Measurements from ENCODE around the gene SEL1L3. TPM values are rescaled to one million over a fixed set of nuclear protein-coding genes. Genes with fewer than 3 reads are reported as not detected.

Gene SEL1L3
- total and polyA plus RNA-seq, 2 of the 13 experiments (the other 11 are each of a cell fraction or from before 2014, with no cell fraction given): 0.28 to 1.1 TPM

DNA sequence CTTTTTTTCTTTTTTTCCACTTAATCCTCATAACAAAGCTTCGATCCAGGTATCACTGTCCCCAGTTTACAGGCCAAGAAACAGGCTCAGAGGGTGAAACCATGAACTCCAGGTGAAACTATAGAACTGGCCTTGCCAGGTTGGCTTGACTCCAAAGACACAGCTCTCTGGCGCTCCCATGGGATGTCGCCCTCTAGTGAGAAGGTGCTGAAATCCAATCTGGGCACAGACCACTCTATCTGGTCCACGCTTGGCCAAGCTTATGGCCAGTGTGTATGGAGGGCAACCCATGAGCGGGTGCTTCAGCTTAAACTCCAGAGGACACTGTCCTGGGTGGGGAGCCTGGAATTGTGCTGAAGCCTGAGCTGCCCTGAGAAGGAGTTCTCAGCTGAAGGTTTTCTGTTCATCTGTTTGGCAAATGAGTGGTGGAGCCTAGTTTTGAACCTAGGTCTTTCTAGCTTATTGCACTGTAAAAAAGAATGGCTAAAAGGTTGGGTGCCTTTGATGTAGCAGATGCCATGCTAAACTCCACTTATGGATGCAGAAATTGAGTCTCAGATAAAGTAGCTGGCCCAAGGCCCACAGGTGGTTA is 70.5 kb downstream of the SEL1L3 start:
- Histone ChIP-seq H3K27ac (ENCODE audit: extremely low read length, insufficient read depth, low read length) (no peak overlapping the region), H3K4me1 (ENCODE audit: insufficient read depth, low read length) (no peaks in the 10 kb centered on the region), H3K79me2 (ENCODE audit: insufficient read depth, low read length) (no peaks in the 10 kb centered on the region), H3K4me3 (replicated peaks in 1 of 3; ENCODE audit: insufficient read depth in 1 of 3, low read depth in 2 of 3, low read length in 3 of 3) (no peak overlapping the region), H4K20me1 (ENCODE audit: insufficient read depth, low read length) (no peaks in the 10 kb centered on the region), H3K36me3 (replicated peaks in 1 of 2; ENCODE audit: control insufficient read depth in 1 of 2, insufficient read depth in 2 of 2, low read length in 2 of 2) (no peaks in the 10 kb centered on the region), H2AFZ (ENCODE audit: low read length) (no peak overlapping the region), H3K4me2 (ENCODE audit: low read depth, low read length) (no peak overlapping the region), H3K9ac (ENCODE audit: insufficient read depth, low read depth, low read length) (no peak overlapping the region), H3K9me3 (ENCODE audit: low read length) (no peaks in the 10 kb centered on the region), H3K27me3 (ENCODE audit: control insufficient read depth in 1 of 2, insufficient read depth in 2 of 2, low read length in 2 of 2) (no peaks in the 10 kb centered on the region)
- peak; percentile 51 for DNase-seq (ENCODE audit: low spot score)
- in situ Hi-C loops (cut with HindIII; ENCODE audit: extremely low pct_ligation_motif_present, low pct_unique_long_range_greater_than_20kb): no loop called here
- ChIA-PET POLR2A (no interaction called here), CTCF (ENCODE audit: low intra/inter-chr PET ratio, low total read pairs) (interaction anchor here (1.5 kb wide), 1 partner anchor 351 kb away, joined by 4 read pairs; no protein-coding TSS in a partner anchor)
- peak; percentile 71 for FAIRE-seq
- 19% methylated on average over 4 of the region's 5 CpGs for WGBS (ENCODE audit: low lambda C conversion rate)
- no TSS peak for BruUV-seq (replicated peaks)
- ATAC-seq: peak; percentile 99
- intact Hi-C loops (cut with micrococcal nuclease; ENCODE audit: unreplicated experiment): loop anchor here (1.0 kb wide), 1 partner anchor 352 kb away; no protein-coding TSS in a partner anchor
- TF ChIP-seq XRCC5 (optimal IDR thresholded peaks at IDR 0.05; ENCODE audit: low read length): peak; percentile 66
- no peak for TF ChIP-seq ZNF34 (CRISPR knock-in tag; IDR thresholded peaks at IDR 0.05; ENCODE audit: borderline replicate concordance)
- peak; percentile 71 for TF ChIP-seq STAG1 (CRISPR knock-in tag; IDR thresholded peaks at IDR 0.05)
- no peak for TF ChIP-seq ZNF484 (CRISPR knock-in tag; IDR thresholded peaks at IDR 0.05; ENCODE audit: borderline replicate concordance, low read depth)
- TF ChIP-seq HNF4A (CRISPR knock-in tag; IDR thresholded peaks at IDR 0.05): 0 out of 2 replicates have a peak, but pooled peaks have one; percentile 6
- TF ChIP-seq FOSL1 (CRISPR knock-in tag; IDR thresholded peaks at IDR 0.05; ENCODE audit: borderline replicate concordance): no peak
- 0 out of 2 replicates have a peak, but pooled peaks have one; percentile 47 for TF ChIP-seq ZNF644 (CRISPR knock-in tag; IDR thresholded peaks at IDR 0.05; ENCODE audit: low read depth)
- peak; percentile 66 for TF ChIP-seq RAD21 (CRISPR knock-in tag; IDR thresholded peaks at IDR 0.05)
- no peak for TF ChIP-seq HES4 (CRISPR knock-in tag; IDR thresholded peaks at IDR 0.05; ENCODE audit: borderline replicate concordance)
- TF ChIP-seq, protein P1, sequence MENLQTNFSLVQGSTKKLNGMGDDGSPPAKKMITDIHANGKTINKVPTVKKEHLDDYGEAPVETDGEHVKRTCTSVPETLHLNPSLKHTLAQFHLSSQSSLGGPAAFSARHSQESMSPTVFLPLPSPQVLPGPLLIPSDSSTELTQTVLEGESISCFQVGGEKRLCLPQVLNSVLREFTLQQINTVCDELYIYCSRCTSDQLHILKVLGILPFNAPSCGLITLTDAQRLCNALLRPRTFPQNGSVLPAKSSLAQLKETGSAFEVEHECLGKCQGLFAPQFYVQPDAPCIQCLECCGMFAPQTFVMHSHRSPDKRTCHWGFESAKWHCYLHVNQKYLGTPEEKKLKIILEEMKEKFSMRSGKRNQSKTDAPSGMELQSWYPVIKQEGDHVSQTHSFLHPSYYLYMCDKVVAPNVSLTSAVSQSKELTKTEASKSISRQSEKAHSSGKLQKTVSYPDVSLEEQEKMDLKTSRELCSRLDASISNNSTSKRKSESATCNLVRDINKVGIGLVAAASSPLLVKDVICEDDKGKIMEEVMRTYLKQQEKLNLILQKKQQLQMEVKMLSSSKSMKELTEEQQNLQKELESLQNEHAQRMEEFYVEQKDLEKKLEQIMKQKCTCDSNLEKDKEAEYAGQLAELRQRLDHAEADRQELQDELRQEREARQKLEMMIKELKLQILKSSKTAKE (CRISPR knock-in tag; IDR thresholded peaks at IDR 0.05; ENCODE audit: borderline replicate concordance): no peak
- TF ChIP-seq, protein P2, sequence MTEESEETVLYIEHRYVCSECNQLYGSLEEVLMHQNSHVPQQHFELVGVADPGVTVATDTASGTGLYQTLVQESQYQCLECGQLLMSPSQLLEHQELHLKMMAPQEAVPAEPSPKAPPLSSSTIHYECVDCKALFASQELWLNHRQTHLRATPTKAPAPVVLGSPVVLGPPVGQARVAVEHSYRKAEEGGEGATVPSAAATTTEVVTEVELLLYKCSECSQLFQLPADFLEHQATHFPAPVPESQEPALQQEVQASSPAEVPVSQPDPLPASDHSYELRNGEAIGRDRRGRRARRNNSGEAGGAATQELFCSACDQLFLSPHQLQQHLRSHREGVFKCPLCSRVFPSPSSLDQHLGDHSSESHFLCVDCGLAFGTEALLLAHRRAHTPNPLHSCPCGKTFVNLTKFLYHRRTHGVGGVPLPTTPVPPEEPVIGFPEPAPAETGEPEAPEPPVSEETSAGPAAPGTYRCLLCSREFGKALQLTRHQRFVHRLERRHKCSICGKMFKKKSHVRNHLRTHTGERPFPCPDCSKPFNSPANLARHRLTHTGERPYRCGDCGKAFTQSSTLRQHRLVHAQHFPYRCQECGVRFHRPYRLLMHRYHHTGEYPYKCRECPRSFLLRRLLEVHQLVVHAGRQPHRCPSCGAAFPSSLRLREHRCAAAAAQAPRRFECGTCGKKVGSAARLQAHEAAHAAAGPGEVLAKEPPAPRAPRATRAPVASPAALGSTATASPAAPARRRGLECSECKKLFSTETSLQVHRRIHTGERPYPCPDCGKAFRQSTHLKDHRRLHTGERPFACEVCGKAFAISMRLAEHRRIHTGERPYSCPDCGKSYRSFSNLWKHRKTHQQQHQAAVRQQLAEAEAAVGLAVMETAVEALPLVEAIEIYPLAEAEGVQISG (CRISPR knock-in tag; IDR thresholded peaks at IDR 0.05): peak; percentile 46; the same call in 1 of the 2 replicates
- TF ChIP-seq, protein P3, sequence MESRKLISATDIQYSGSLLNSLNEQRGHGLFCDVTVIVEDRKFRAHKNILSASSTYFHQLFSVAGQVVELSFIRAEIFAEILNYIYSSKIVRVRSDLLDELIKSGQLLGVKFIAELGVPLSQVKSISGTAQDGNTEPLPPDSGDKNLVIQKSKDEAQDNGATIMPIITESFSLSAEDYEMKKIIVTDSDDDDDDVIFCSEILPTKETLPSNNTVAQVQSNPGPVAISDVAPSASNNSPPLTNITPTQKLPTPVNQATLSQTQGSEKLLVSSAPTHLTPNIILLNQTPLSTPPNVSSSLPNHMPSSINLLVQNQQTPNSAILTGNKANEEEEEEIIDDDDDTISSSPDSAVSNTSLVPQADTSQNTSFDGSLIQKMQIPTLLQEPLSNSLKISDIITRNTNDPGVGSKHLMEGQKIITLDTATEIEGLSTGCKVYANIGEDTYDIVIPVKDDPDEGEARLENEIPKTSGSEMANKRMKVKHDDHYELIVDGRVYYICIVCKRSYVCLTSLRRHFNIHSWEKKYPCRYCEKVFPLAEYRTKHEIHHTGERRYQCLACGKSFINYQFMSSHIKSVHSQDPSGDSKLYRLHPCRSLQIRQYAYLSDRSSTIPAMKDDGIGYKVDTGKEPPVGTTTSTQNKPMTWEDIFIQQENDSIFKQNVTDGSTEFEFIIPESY (CRISPR knock-in tag; IDR thresholded peaks at IDR 0.05): peak; percentile 85
- TF ChIP-seq RFX1 (IDR thresholded peaks at IDR 0.05): no peak
- TF ChIP-seq, protein P4, sequence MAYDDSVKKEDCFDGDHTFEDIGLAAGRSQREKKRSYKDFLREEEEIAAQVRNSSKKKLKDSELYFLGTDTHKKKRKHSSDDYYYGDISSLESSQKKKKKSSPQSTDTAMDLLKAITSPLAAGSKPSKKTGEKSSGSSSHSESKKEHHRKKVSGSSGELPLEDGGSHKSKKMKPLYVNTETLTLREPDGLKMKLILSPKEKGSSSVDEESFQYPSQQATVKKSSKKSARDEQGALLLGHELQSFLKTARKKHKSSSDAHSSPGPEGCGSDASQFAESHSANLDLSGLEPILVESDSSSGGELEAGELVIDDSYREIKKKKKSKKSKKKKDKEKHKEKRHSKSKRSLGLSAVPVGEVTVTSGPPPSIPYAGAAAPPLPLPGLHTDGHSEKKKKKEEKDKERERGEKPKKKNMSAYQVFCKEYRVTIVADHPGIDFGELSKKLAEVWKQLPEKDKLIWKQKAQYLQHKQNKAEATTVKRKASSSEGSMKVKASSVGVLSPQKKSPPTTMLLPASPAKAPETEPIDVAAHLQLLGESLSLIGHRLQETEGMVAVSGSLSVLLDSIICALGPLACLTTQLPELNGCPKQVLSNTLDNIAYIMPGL (CRISPR knock-in tag; IDR thresholded peaks at IDR 0.05; ENCODE audit: borderline replicate concordance in 1 of 2, low read depth in 1 of 2): peak in 1 of 2 experiments; percentile 43; a peak in 1 of 4 replicates
- 0 out of 2 replicates have a peak, but pooled peaks have one; percentile 23 for TF ChIP-seq TBX2 (CRISPR knock-in tag; IDR thresholded peaks at IDR 0.05; ENCODE audit: borderline replicate concordance)

Measured in HepG2 (cell line).